ENCODE measurements around the gene SLC9B1. TPM values are rescaled to one million over a fixed set of nuclear protein-coding genes. Genes with fewer than 3 reads are reported as not detected.

SLC9B1 gene
- total and polyA plus RNA-seq, 4 donors, result 0.13 to 1.6 (median 1.6) TPM; not detected in 1

DNA sequence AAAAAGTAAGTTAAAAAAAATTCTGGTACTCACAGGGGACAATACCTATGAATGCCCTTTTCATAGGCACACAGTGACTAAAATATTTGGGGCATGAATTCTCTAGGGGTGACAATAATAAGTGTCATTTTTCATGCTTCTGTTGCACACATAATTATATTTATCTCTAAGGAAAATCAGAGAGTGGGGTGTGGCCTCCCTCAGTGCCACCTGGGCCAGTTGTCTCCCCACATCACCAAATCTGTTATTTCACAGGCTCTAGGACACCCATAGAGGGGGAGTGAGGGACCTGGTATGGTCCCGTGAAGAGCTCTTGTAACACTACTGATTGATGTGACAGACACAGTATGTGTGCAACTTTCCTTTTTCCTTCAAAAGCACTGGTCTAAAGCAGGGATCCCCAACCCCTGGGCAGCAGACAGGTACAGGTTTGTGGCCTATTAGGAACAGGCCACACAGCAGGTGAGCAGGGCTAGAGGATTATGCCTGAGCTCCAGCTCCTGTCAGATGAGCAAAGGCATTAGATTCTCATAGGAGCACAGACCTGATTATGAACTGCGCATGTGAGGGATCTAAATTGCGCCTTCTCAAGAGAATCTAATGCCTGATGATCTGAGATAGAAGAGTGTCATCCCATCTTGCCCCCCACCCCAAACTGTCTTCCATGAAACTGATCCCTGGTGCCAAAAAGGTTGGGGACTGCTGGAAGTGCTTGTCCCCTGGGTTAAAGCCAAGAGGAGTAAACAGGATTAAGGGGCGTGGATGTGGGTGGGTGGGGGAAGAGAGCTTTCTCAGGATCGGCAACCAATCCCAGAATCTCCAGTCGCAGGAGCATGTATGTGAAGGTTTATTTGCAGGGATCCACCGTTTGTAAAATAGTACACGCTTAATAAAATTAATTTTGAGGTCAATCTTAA lies 856 bp downstream of the SLC9B1 start:
- H3K4me3 ChIP-seq (ENCODE audit: low read length in 2 of 2), result peak overlapping the region; percentile 27 to 86
- WGBS, 2 donors, result 41 to 46% methylated on average over 8 of the region's 8 CpGs
- H3K27me3 ChIP-seq (ENCODE audit: control insufficient read depth in 1 of 2, insufficient read depth in 2 of 2, low read length in 1 of 2), result no peaks in the 10 kb centered on the region
- intact Hi-C loops (cut with DNase I), result loop anchor here (5.0 to 10.0 kb wide), 4 partner anchors 59 to 674 kb away; partner anchors contain the start of genes SLC9B2 (in 2 of the 2), NFKB1 (in 1 of the 2), SLC39A8 (in 1 of the 2) and UBE2D3 (in 1 of the 2)
- no peak for DNase-seq
- no peaks in the 10 kb centered on the region for H3K9me3 ChIP-seq (ENCODE audit: control insufficient read depth, low read length)
- no peaks in the 10 kb centered on the region for H3K36me3 ChIP-seq (ENCODE audit: control insufficient read depth in 1 of 2, insufficient read depth in 2 of 2, low read length in 1 of 2)
- peak overlapping the region; percentile 73 to 84 for H3K27ac ChIP-seq (ENCODE audit: low read depth in 1 of 2, low read length in 2 of 2)
- no peaks in the 10 kb centered on the region for H3K4me1 ChIP-seq (ENCODE audit: control insufficient read depth in 1 of 2, insufficient read depth in 2 of 2, low read length in 2 of 2)
- peak; percentile 53 for ATAC-seq (ENCODE audit: low FRiP score)

DNA sequence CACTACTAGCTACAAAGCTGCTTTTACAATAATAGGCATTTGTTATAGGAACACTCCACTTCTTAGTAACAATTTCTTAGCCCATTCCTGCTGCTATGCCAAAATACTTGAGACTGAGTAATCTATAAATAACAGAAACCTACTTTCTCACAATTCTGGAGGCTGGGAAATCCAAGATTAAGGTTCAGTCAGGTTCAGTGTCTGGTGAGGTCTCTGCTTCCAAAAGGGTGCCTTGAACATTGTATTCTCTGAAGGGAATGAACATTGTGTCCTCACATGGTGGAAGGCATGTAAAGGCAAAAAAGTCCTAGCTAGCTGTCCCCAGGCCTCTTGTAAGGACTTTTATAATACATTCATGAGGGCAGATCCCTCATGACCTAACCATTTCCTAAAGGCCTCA lies 7.0 kb downstream of the SLC9B1 start:
- Histone ChIP-seq H3K4me3 (ENCODE audit: low read length in 2 of 2) (no peak overlapping the region), H3K27ac (ENCODE audit: low read depth in 1 of 2, low read length in 2 of 2) (peak overlapping the region; percentile 43 to 68), H3K27me3 (ENCODE audit: control insufficient read depth in 1 of 2, insufficient read depth in 2 of 2, low read length in 1 of 2) (no peaks in the 10 kb centered on the region), H3K4me1 (ENCODE audit: control insufficient read depth in 1 of 2, insufficient read depth in 2 of 2, low read length in 2 of 2) (no peaks in the 10 kb centered on the region), H3K36me3 (ENCODE audit: control insufficient read depth in 1 of 2, insufficient read depth in 2 of 2, low read length in 1 of 2) (no peaks in the 10 kb centered on the region), H3K9me3 (ENCODE audit: control insufficient read depth, low read length) (no peaks in the 10 kb centered on the region)
- ATAC-seq (ENCODE audit: low FRiP score) (peak; percentile 11), DNase-seq (no peak)
- intact Hi-C loops (cut with DNase I), result loop anchor here (5.0 to 10.0 kb wide), 3 partner anchors 188 to 668 kb away; partner anchors contain the start of genes SLC39A8 (in 1 of the 2) and UBE2D3 (in 1 of the 2)

DNA sequence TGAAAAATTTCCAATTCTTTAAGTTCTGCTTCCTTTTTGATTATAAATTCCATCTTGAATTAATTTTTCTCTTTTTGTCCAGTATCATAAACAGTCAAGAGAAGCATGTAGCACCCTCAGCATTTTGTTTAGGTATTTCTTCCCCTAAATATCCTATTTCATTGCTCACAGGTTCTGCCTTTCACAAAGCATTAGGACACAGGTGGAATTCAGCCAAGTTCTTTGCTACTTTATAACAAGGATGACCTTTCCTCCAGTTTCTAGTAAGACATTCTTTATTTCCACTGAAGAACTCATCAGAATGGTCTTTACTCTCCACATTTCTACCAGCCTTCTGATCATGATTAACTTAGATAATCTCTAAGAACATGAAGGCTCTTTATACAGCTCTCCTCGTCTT lies 7.4 kb downstream of the SLC9B1 start:
- peak; percentile 53 for ATAC-seq (ENCODE audit: low FRiP score)
- DNase-seq, result no peak
- Histone ChIP-seq H3K4me1 (ENCODE audit: control insufficient read depth in 1 of 2, insufficient read depth in 2 of 2, low read length in 2 of 2) (no peaks in the 10 kb centered on the region), H3K36me3 (ENCODE audit: control insufficient read depth in 1 of 2, insufficient read depth in 2 of 2, low read length in 1 of 2) (no peaks in the 10 kb centered on the region), H3K27ac (ENCODE audit: low read depth in 1 of 2, low read length in 2 of 2) (peak overlapping the region in 1 of 2 donors; percentile 43), H3K27me3 (ENCODE audit: control insufficient read depth in 1 of 2, insufficient read depth in 2 of 2, low read length in 1 of 2) (no peaks in the 10 kb centered on the region), H3K4me3 (ENCODE audit: low read length in 2 of 2) (no peak overlapping the region), H3K9me3 (ENCODE audit: control insufficient read depth, low read length) (no peaks in the 10 kb centered on the region)
- intact Hi-C loops (cut with DNase I), result loop anchor here (5.0 to 10.0 kb wide), 3 partner anchors 187 to 667 kb away; partner anchors contain the start of genes SLC39A8 (in 1 of the 2) and UBE2D3 (in 1 of the 2)
- WGBS, 2 donors, result 45% methylated on average over 1 of the region's 1 CpG

DNA sequence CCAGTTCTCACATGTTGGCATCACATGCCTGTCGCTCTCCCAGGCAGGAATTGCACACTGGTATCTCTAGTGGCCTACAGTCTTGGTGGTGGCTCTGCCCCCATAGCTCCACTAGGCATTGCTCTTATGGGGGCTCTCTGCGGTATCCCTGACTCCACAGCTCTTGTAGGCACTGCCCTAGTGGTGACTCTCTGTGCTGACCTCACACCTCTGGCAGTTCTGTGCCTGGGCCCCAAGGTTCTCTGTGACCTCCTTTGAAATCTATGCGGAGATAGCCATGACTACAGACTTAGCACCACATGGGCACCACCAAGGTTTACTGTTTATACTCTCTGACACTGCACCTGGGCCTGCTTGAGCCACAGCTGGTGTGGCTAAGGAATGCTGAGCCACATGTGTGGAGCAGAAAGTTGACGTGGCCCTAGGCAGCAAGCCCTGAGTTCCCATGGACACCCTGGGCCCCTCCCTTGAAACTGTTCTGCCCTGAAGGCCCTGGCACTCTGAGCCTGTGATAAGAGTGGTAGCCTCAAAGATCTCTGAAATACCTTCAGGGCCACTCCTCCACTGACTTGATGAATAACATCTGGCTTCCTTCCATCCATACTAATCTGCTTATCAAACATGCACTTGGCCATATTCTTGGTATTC lies 8.0 kb downstream of the SLC9B1 start:
- WGBS, 2 donors, result 70 to 73% methylated on average over 4 of the region's 4 CpGs

DNA sequence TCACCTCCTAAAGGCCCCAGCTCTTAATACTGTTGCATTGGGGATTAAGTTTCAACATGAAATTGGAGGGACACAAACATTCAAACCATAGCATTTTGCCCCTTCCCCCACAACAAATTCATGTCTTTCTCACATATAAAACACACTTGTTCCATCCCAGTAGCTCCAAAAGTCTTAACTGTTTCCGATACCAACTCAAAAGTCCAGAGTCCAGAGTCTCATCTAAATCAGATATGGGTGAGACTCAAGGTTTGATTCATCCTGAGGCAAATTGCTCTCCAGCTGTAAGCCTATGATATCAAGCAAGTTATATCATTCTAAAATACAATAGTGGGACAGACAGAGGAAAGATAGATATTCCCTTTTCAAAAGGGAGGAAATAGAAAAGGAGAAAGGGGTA lies 8.7 kb downstream of the SLC9B1 start:
- Histone ChIP-seq H3K4me3 (ENCODE audit: low read length in 2 of 2) (no peak overlapping the region), H3K27me3 (ENCODE audit: control insufficient read depth in 1 of 2, insufficient read depth in 2 of 2, low read length in 1 of 2) (no peaks in the 10 kb centered on the region), H3K4me1 (ENCODE audit: control insufficient read depth in 1 of 2, insufficient read depth in 2 of 2, low read length in 2 of 2) (no peaks in the 10 kb centered on the region), H3K36me3 (ENCODE audit: control insufficient read depth in 1 of 2, insufficient read depth in 2 of 2, low read length in 1 of 2) (no peaks in the 10 kb centered on the region), H3K27ac (ENCODE audit: low read depth in 1 of 2, low read length in 2 of 2) (no peak overlapping the region), H3K9me3 (ENCODE audit: control insufficient read depth, low read length) (no peaks in the 10 kb centered on the region)
- intact Hi-C loops (cut with DNase I), result loop anchor here (5.0 to 10.0 kb wide), 3 partner anchors 186 to 666 kb away; partner anchors contain the start of genes SLC39A8 (in 1 of the 2) and UBE2D3 (in 1 of the 2)
- ATAC-seq (ENCODE audit: low FRiP score), result no peak
- 97% methylated on average over 1 of the region's 1 CpG for WGBS, 2 donors
- no peak for DNase-seq

More for the DNA sequence above, 8.0 kb downstream of the SLC9B1 start:
- intact Hi-C loops (cut with DNase I), result loop anchor here (5.0 to 10.0 kb wide), 3 partner anchors 187 to 667 kb away; partner anchors contain the start of genes SLC39A8 (in 1 of the 2) and UBE2D3 (in 1 of the 2)
- Histone ChIP-seq H3K27ac (ENCODE audit: low read depth in 1 of 2, low read length in 2 of 2) (peak overlapping the region in 1 of 2 donors; percentile 49), H3K36me3 (ENCODE audit: control insufficient read depth in 1 of 2, insufficient read depth in 2 of 2, low read length in 1 of 2) (no peaks in the 10 kb centered on the region), H3K4me3 (ENCODE audit: low read length in 2 of 2) (no peak overlapping the region), H3K9me3 (ENCODE audit: control insufficient read depth, low read length) (no peaks in the 10 kb centered on the region), H3K4me1 (ENCODE audit: control insufficient read depth in 1 of 2, insufficient read depth in 2 of 2, low read length in 2 of 2) (no peaks in the 10 kb centered on the region), H3K27me3 (ENCODE audit: control insufficient read depth in 1 of 2, insufficient read depth in 2 of 2, low read length in 1 of 2) (no peaks in the 10 kb centered on the region)
- DNase-seq (no peak), ATAC-seq (ENCODE audit: low FRiP score) (peak; percentile 63)

DNA sequence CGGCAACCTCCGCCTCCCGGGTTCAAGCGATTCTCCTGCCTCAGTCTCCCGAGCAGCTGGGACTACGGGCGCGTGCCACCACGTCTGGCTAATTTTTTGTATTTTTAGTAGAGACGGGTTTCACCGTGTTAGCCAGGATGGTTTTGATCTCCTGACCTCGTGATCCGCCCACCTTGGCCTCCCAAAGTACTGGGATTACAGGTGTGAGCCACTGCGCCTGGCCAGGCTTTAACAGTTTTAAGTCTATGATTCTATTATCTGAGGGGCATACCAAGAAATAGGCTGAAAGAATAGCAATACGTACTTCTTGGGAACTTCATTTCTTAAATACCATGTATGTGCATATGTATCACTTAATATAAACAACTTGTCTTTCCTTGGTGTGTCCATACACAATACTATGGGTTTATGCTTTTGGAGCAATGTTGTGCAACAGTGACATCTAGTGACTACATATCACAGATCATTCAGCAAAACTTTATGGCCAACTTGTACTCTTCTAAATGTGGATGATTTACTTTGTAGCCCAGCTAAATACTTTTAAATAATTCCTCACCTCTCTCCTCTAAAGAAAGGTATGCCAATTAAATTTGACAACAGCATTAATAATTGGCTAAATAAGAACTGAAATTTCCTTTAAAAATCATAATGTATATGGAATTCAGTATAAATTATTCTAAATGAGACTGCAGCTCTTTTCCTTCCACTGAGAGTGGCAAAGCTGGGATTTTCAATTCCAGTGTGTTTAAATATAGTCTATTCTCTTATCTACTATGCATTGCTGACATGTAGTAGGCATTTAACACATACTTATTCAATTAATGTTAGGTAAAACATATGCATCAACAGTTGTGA lies 10.4 kb downstream of the SLC9B1 start:
- WGBS, 2 donors, result 66 to 72% methylated on average over 15 of the region's 15 CpGs
- intact Hi-C loops (cut with DNase I), result loop anchor here (2.0 to 5.0 kb wide), 2 partner anchors 388 to 567 kb away; no protein-coding TSS in a partner anchor
- no peak overlapping the region for H3K27ac ChIP-seq (ENCODE audit: low read depth in 1 of 2, low read length in 2 of 2)
- H3K36me3 ChIP-seq (ENCODE audit: control insufficient read depth in 1 of 2, insufficient read depth in 2 of 2, low read length in 1 of 2), result no peaks in the 10 kb centered on the region
- H3K4me3 ChIP-seq (ENCODE audit: low read length in 2 of 2), result no peak overlapping the region
- no peaks in the 10 kb centered on the region for H3K27me3 ChIP-seq (ENCODE audit: control insufficient read depth in 1 of 2, insufficient read depth in 2 of 2, low read length in 1 of 2)
- ATAC-seq (ENCODE audit: low FRiP score), result peak; percentile 87
- H3K9me3 ChIP-seq (ENCODE audit: control insufficient read depth, low read length), result no peaks in the 10 kb centered on the region
- H3K4me1 ChIP-seq (ENCODE audit: control insufficient read depth in 1 of 2, insufficient read depth in 2 of 2, low read length in 2 of 2), result no peaks in the 10 kb centered on the region
- DNase-seq, result no peak

DNA sequence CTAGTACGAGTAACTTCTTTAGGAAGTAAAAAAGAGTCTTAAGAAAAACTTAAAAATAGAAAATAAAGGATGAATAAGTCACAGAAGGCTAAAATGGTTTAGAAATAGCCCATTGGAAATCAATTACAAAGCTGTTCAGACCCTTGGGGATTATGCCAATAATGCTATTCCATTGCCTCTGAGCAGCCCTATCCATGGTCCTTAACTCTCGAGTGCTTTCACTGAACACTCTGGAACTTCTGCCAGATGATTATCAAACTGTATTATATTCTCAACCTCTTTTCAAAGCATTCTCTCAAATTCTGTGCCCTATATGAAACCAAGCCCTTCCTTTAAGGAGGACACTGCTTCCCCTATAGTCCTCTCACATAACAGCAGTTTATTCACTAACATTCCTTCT lies 17.0 kb downstream of the SLC9B1 start:
- H3K36me3 ChIP-seq (ENCODE audit: control insufficient read depth in 1 of 2, insufficient read depth in 2 of 2, low read length in 1 of 2), result no peaks in the 10 kb centered on the region
- ATAC-seq (ENCODE audit: low FRiP score), result no peak
- WGBS, 2 donors, result 46 to 54% methylated on average over 2 of the region's 2 CpGs
- DNase-seq, result no peak
- intact Hi-C loops (cut with DNase I), result no loop called here
- peaks cover 0 to 1% of the 10 kb centered on the region in 2 donors for H3K4me1 ChIP-seq (ENCODE audit: control insufficient read depth in 1 of 2, insufficient read depth in 2 of 2, low read length in 2 of 2)
- no peak overlapping the region for H3K27ac ChIP-seq (ENCODE audit: low read depth in 1 of 2, low read length in 2 of 2)
- no peaks in the 10 kb centered on the region for H3K27me3 ChIP-seq (ENCODE audit: control insufficient read depth in 1 of 2, insufficient read depth in 2 of 2, low read length in 1 of 2)
- H3K9me3 ChIP-seq (ENCODE audit: control insufficient read depth, low read length), result no peaks in the 10 kb centered on the region
- H3K4me3 ChIP-seq (ENCODE audit: low read length in 2 of 2), result no peak overlapping the region

DNA sequence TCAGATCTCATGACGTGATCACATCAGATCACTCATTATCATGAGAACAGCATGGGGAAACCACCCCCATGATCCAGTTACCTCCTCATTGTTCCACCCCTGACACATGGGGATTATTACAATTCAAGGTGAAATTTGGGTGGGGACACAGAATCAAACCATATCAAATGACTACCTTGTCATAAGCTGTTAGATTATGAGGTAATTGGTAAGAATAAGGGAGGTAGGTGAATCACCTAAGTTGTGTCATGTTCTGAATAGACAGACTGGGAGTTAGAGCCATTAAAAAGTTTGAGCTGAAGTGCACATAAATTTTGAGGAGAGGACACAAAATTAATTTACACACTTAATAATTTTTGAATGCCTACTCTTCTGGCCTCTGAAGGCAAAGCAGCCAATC lies 24.7 kb downstream of the SLC9B1 start:
- no peak for ATAC-seq (ENCODE audit: low FRiP score)
- DNase-seq, result no peak
- intact Hi-C loops (cut with DNase I), result no loop called here
- 87 to 88% methylated on average over 1 of the region's 1 CpG for WGBS, 2 donors
- Histone ChIP-seq H3K27ac (ENCODE audit: low read depth in 1 of 2, low read length in 2 of 2) (no peak overlapping the region), H3K27me3 (ENCODE audit: control insufficient read depth in 1 of 2, insufficient read depth in 2 of 2, low read length in 1 of 2) (no peaks in the 10 kb centered on the region), H3K4me3 (ENCODE audit: low read length in 2 of 2) (no peak overlapping the region), H3K4me1 (ENCODE audit: control insufficient read depth in 1 of 2, insufficient read depth in 2 of 2, low read length in 2 of 2) (no peaks in the 10 kb centered on the region), H3K9me3 (ENCODE audit: control insufficient read depth, low read length) (no peaks in the 10 kb centered on the region), H3K36me3 (ENCODE audit: control insufficient read depth in 1 of 2, insufficient read depth in 2 of 2, low read length in 1 of 2) (no peaks in the 10 kb centered on the region)
